ENCODE measurements around the gene LPAR3. TPM values are rescaled to one million over a fixed set of nuclear protein-coding genes. Genes with fewer than 3 reads are reported as not detected.

LPAR3 gene
- total and polyA plus RNA-seq, 2 experiments from 2014 or later, result 10.4 to 36.9 TPM

GRCh38 chr1:84883286-84883685 is 9.7 kb downstream of the LPAR3 start:
- Mint-ChIP-seq H3K4me3 (no peak overlapping the region), H3K4me1 (peaks cover 9% of the 10 kb centered on the region), H3K36me3 (ENCODE audit: low read depth) (peaks cover 44% of the 10 kb centered on the region), H3K9me3 (peaks cover 13% of the 10 kb centered on the region), H3K27me3 (ENCODE audit: insufficient read depth, low read depth, poor library complexity) (peaks cover 2% of the 10 kb centered on the region), H3K27ac (no peak overlapping the region)
- Histone ChIP-seq H3K79me2 (replicated peaks; ENCODE audit: insufficient read depth) (peaks cover 54% of the 10 kb centered on the region), H3K27ac (ENCODE audit: low read depth) (no peak overlapping the region), H3K27me3 (ENCODE audit: insufficient read depth) (no peaks in the 10 kb centered on the region), H3K4me3 (no peak overlapping the region), H2AFZ (no peak overlapping the region), H3K36me3 (ENCODE audit: insufficient read depth) (peaks cover 16% of the 10 kb centered on the region; the same call in 1 of the 2 replicates), H3F3A (replicated peaks; ENCODE audit: low read depth) (no peaks in the 10 kb centered on the region), H4K20me1 (replicated peaks; ENCODE audit: insufficient read depth) (no peaks in the 10 kb centered on the region), H3K9me2 (ENCODE audit: insufficient read depth) (no peaks in the 10 kb centered on the region), H3K4me1 (ENCODE audit: insufficient read depth) (no peaks in the 10 kb centered on the region), H3K4me2 (no peak overlapping the region)
- TF ChIP-seq ZNF331 (CRISPR knock-in tag; IDR thresholded peaks at IDR 0.05; ENCODE audit: low read depth) (no peak), EZH2 (IDR thresholded peaks at IDR 0.05; ENCODE audit: low read depth, unreplicated experiment) (no peak), ZNF114 (CRISPR knock-in tag; IDR thresholded peaks at IDR 0.05) (no peak), NANOG (IDR thresholded peaks at IDR 0.05; ENCODE audit: borderline replicate concordance) (no peak), ZNF462 (CRISPR knock-in tag; IDR thresholded peaks at IDR 0.05) (no peak), POLR2AphosphoS5 (IDR thresholded peaks at IDR 0.05; ENCODE audit: low read depth) (no peak), JUNB (IDR thresholded peaks at IDR 0.05; ENCODE audit: unreplicated experiment) (no peak), CREB1 (CRISPR knock-in tag; IDR thresholded peaks at IDR 0.05; ENCODE audit: low read depth) (no peak)
- TF ChIP-seq, protein P1, sequence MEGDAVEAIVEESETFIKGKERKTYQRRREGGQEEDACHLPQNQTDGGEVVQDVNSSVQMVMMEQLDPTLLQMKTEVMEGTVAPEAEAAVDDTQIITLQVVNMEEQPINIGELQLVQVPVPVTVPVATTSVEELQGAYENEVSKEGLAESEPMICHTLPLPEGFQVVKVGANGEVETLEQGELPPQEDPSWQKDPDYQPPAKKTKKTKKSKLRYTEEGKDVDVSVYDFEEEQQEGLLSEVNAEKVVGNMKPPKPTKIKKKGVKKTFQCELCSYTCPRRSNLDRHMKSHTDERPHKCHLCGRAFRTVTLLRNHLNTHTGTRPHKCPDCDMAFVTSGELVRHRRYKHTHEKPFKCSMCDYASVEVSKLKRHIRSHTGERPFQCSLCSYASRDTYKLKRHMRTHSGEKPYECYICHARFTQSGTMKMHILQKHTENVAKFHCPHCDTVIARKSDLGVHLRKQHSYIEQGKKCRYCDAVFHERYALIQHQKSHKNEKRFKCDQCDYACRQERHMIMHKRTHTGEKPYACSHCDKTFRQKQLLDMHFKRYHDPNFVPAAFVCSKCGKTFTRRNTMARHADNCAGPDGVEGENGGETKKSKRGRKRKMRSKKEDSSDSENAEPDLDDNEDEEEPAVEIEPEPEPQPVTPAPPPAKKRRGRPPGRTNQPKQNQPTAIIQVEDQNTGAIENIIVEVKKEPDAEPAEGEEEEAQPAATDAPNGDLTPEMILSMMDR (conservative IDR thresholded peaks at IDR 0.05; ENCODE audit: low read depth in 2 of 2), result no peak
- TF ChIP-seq, protein P2, sequence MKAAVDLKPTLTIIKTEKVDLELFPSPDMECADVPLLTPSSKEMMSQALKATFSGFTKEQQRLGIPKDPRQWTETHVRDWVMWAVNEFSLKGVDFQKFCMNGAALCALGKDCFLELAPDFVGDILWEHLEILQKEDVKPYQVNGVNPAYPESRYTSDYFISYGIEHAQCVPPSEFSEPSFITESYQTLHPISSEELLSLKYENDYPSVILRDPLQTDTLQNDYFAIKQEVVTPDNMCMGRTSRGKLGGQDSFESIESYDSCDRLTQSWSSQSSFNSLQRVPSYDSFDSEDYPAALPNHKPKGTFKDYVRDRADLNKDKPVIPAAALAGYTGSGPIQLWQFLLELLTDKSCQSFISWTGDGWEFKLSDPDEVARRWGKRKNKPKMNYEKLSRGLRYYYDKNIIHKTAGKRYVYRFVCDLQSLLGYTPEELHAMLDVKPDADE (IDR thresholded peaks at IDR 0.05), result no peak
- no peak for DNase-seq (ENCODE audit: low spot score)
- ATAC-seq, result no peak

All from GM23338 (cell line).